AG10803 (cell line): ENCODE results near the gene GLT8D1.
A peak's percentile ranks its signal among the peaks of the same experiment; 100 is the strongest.

Source experiments
- DNase-seq: peaks from one replicate; pipeline ENCODE4 v3.0.0; 2010; ENCODE audit warnings: low read depth
- H3K4me3 ChIP-seq: 2 replicates; pipeline ENCODE4 v1.5.1; 2011; ENCODE audit warnings: mild to moderate bottlenecking, low read length, control low read depth
- CTCF ChIP-seq: conservative IDR thresholded peaks from 2 replicates; pipeline ENCODE4 v1.5.1; 2011; ENCODE audit warnings: mild to moderate bottlenecking, low read length, control low read depth, inconsistent platforms

The GLT8D1 gene, protein sequence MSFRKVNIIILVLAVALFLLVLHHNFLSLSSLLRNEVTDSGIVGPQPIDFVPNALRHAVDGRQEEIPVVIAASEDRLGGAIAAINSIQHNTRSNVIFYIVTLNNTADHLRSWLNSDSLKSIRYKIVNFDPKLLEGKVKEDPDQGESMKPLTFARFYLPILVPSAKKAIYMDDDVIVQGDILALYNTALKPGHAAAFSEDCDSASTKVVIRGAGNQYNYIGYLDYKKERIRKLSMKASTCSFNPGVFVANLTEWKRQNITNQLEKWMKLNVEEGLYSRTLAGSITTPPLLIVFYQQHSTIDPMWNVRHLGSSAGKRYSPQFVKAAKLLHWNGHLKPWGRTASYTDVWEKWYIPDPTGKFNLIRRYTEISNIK

DNA sequence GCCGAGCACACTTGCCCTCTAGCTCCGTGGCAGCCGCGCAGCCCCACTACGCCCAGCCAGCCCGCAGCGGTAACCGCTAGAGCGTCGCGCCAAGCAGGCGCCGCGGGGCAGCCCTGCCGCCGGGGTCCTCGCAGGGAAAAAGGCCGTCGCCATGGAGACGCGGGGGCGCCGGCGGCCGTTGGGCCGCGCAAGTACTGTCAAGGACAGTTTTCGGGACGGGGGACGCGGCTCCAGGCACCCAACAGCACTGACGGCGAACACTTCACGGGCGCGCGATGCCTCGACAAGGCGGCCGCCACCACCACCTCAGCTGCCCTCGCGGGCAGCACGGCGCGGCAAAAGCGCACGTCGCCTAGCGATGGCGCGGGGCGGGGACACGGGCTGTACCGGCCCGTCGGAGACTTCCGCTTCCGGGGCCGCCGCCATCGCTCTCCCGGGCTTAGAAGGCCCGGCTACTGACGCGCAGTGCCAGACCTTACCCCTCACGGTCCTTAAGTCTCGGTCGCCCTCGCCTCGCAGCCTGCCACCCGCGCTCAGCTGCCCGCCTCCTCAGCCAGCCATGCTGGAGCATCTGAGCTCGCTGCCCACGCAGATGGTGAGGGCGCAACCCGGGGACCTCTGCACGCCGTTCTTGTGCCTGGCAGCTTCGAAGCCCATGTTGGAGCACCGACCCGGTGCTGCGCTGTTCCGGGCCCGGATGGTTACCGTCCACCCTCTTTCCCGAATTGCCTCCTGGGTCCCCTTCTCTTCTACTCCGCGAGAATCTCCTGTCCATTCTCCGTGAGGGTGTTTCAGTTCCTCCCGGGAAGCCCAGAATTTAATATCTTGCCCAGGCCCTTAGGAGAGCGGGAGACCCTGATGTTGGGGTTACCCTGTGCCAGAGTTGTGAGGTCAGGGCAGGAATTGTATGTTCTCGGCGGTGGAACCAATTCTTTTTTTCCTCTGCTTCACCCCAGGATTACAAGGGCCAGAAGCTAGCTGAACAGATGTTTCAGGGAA, at the start of gene GLT8D1, which contains the start of gene SPCS1:
TSS of gene GLT8D1 (minus strand) at position 104 of the 999 bp plus-strand sequence. CDS start 5,331 bp downstream, outside the sequence.
TSS of gene SPCS1 (plus strand) at position 419 of the 999 bp plus-strand sequence. CDS start at position 560, 141 bp downstream.
- peak within 1 kb of the TSS; percentile 98 for H3K4me3 ChIP-seq
- no peak for TF ChIP-seq CTCF
- DNase-seq: peak; percentile 85

DNA sequence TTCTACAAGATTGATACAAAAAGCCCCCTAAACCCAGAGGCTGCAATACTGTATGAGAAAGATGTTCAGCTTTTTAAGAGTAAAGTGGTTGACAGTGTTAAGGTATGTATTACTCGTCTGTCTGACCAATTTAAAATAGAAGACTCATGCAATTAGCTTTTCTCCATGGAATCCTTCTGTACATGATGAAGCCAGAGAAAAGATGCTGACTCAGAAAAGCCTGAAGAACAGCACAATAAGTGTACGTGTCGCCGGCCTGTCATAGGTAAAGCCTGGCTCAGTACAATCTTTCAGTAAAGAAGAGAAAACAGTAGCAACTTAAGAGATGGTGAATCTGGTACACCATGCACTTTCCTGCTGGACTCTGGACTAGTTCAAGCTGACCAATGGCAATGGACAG, 48.8 kb upstream of the GLT8D1 start:
- DNase-seq: no peak
- no peak for TF ChIP-seq CTCF
- H3K4me3 ChIP-seq: no peak overlapping the region

DNA sequence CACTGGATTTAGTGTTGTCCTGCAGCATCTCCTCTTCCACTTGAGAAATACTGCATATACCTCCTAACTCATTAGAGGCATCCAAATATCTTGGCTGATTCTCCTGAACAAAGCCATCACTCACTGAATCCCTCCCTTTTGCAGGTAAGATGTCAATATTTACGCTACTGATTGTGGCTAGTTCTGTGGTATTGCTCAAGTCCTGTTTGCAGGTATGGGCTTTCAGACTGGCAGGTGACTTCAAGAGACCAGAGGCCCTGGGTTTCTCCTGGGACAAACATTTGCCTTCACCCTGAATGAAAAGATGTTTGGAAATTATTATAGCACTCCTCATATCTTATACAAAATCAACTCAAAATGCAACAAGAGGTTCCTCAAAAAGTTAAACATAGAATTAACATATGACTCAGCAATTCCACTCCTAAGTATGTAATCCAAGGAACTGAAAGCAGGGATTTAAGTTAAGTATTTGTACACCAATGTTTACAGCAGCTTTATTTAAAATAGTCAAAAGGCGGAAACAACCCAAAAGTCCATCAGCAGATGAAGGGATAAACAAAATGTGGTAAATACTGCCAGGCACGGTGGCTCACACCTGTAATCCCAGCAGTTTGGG, 46.6 kb upstream of the GLT8D1 start:
- TF ChIP-seq CTCF: no peak
- H3K4me3 ChIP-seq: no peak overlapping the region
- DNase-seq: peak; percentile 8

GRCh38 chr3:52743721-52744120, 38.1 kb upstream of the GLT8D1 start:
- no peak overlapping the region for H3K4me3 ChIP-seq
- no peak for TF ChIP-seq CTCF
- no peak for DNase-seq

DNA sequence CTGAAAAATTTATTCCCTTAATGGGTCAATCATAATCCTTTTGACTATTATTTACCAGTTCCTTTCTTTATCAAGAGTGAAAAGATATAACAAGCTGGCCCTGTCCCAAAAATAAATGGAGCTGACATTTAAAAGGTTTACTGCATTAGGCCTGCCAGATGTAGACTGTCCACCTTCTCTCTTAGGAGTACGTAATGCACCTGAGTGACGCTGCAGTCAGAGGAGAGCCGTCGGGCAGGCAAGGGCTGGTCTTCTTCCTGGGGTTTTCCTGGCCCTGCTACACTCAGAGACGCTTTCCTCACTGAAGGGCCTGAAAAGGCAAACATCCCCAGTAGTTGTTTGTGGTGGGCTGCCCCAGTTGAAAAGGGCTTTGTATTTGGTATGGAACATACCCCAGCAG, 37.6 kb upstream of the GLT8D1 start:
- no peak for TF ChIP-seq CTCF

DNA sequence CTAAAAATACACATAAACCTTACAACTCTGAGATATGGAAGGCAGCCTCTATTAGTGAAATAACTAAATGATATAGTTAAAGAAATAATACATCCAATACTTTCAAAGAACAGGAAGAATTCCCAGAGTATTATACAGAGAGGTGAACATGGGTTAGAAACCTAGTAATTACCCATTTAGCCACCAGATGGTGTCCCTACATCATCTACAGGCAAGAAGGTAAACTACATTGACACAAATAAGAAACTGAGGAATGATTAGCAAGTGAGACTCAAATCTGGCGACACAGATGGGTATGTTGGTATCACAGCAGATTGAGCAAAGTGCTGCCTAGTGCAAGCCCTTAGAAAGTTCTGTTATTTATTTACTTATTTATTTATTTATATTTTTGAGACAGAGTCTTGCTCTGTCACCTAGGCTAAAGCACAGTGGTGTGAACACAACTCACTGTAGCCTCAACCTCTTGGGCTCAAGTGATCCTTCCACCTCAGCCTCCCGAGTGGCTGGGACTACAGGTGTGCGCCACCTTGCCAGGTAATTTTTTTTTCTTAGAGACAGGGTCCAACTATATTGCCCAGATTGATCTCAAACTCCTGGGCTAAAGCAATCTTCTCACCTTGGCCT, 36.9 kb upstream of the GLT8D1 start:
- peak; percentile 73 for TF ChIP-seq CTCF
- peak; percentile 38 for DNase-seq
- no peak overlapping the region for H3K4me3 ChIP-seq

More for the DNA sequence above, 37.6 kb upstream of the GLT8D1 start:
- DNase-seq: no peak
- H3K4me3 ChIP-seq: no peak overlapping the region
